Suppressor macrophage treated with lipopolysaccharide for 4 hours (primary cell): ENCODE measurements around the gene SAE1.
"Not testable (repeated sequence)": the region's sequence is repeated elsewhere in the genome, so short reads cannot be mapped to it uniquely, and the experiment has no call there.

Source experiments
- DNase-seq: peaks from one replicate; pipeline ENCODE4 v3.0.0-alpha.2; 2020

Gene SAE1

GRCh38 chr19:47132194-47132852 is 1.7 kb downstream of the SAE1 start:
- DNase-seq, result no peak

GRCh38 chr19:47133021-47133471 is 2.4 kb downstream of the SAE1 start:
- no peak for DNase-seq

GRCh38 chr19:47134545-47134944 is 3.9 kb downstream of the SAE1 start:
- DNase-seq, result no peak

GRCh38 chr19:47135156-47135555 is 4.5 kb downstream of the SAE1 start:
- DNase-seq, result no peak

GRCh38 chr19:47141252-47141651 is 10.6 kb downstream of the SAE1 start:
- DNase-seq, result not testable (repeated sequence)

GRCh38 chr19:47141695-47142094 is 11.1 kb downstream of the SAE1 start:
- DNase-seq, result no peak

GRCh38 chr19:47142779-47143178 is 12.1 kb downstream of the SAE1 start:
- no peak for DNase-seq

GRCh38 chr19:47143322-47144073 is 12.9 kb downstream of the SAE1 start:
- DNase-seq, result no peak

GRCh38 chr19:47144630-47145029 is 14.0 kb downstream of the SAE1 start:
- DNase-seq, result no peak

GRCh38 chr19:47145639-47146486 is 15.2 kb downstream of the SAE1 start:
- DNase-seq, result no peak

GRCh38 chr19:47146920-47147319 is 16.3 kb downstream of the SAE1 start:
- no peak for DNase-seq

- no peak for DNase-seq
Observed at GRCh38 chr19:47151627-47152026, 21.0 kb downstream of the SAE1 start.

GRCh38 chr19:47152205-47152604 is 21.6 kb downstream of the SAE1 start:
- DNase-seq, result no peak

- DNase-seq, result no peak
Observed at GRCh38 chr19:47152632-47153031, 22.0 kb downstream of the SAE1 start.

- DNase-seq, result no peak
Observed at GRCh38 chr19:47153266-47153665, 22.6 kb downstream of the SAE1 start.

- no peak for DNase-seq
Observed at GRCh38 chr19:47155148-47155547, 24.5 kb downstream of the SAE1 start.

- peak; percentile 43 for DNase-seq
Observed at GRCh38 chr19:47156861-47157430, 26.3 kb downstream of the SAE1 start.

- peak; percentile 22 for DNase-seq
Observed at GRCh38 chr19:47157431-47158321, 27.0 kb downstream of the SAE1 start.

- DNase-seq, result no peak
Observed at GRCh38 chr19:47158367-47158791, 27.7 kb downstream of the SAE1 start.

- no peak for DNase-seq
Observed at GRCh38 chr19:47158879-47159503, 28.4 kb downstream of the SAE1 start.

- DNase-seq, result no peak
Observed at GRCh38 chr19:47161876-47162489, 31.3 kb downstream of the SAE1 start.
